Measurements from ENCODE around the gene FAF1.

DNA sequence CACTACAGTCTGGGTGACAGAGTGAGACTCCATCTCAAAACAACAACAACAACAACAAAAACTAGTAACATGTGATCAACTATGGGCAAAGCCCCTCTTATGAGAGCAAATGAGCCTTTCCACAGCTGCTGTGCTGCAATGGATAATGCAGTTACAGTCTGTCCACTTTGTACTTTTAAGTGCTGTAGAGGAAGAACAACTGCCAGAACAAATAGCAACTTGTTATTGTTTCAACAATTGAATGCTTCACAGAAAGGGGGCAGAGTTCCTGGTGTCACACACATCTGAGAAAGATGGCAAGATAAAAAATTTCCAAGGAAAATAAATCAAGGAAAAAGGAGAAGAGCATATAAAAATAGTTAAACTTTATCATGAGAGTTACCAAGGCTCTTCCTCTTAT, 293.2 kb downstream of the FAF1 start:
- TF ChIP-seq, protein P1, sequence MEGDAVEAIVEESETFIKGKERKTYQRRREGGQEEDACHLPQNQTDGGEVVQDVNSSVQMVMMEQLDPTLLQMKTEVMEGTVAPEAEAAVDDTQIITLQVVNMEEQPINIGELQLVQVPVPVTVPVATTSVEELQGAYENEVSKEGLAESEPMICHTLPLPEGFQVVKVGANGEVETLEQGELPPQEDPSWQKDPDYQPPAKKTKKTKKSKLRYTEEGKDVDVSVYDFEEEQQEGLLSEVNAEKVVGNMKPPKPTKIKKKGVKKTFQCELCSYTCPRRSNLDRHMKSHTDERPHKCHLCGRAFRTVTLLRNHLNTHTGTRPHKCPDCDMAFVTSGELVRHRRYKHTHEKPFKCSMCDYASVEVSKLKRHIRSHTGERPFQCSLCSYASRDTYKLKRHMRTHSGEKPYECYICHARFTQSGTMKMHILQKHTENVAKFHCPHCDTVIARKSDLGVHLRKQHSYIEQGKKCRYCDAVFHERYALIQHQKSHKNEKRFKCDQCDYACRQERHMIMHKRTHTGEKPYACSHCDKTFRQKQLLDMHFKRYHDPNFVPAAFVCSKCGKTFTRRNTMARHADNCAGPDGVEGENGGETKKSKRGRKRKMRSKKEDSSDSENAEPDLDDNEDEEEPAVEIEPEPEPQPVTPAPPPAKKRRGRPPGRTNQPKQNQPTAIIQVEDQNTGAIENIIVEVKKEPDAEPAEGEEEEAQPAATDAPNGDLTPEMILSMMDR (tag by site-specific recombination; IDR thresholded peaks at IDR 0.05), result no peak
- TF ChIP-seq ZNF311 (tag by site-specific recombination; IDR thresholded peaks at IDR 0.05; ENCODE audit: borderline replicate concordance) (no peak), ZNF19 (tag by site-specific recombination; IDR thresholded peaks at IDR 0.05; ENCODE audit: low read depth) (no peak), ZNF394 (tag by site-specific recombination; IDR thresholded peaks at IDR 0.05; ENCODE audit: borderline replicate concordance) (no peak), TCF7L2 (IDR thresholded peaks at IDR 0.05; ENCODE audit: borderline replicate concordance, low read depth, low read length) (no peak), SALL2 (tag by site-specific recombination; IDR thresholded peaks at IDR 0.05; ENCODE audit: borderline replicate concordance) (no peak)

All from HEK293 (cell line).